Osteoblast (primary cell): ENCODE data around the gene ZNF142. TPM values are rescaled to one million over a fixed set of nuclear protein-coding genes. Genes with fewer than 3 reads are reported as not detected.
A peak's percentile ranks its signal among the peaks of the same experiment; 100 is the strongest.
"Not testable (repeated sequence)": the region's sequence is repeated elsewhere in the genome, so short reads cannot be mapped to it uniquely, and the experiment has no call there.

Source experiments
- DNase-seq: peaks from one replicate; pipeline ENCODE4 v3.0.0; 2011; ENCODE audit warnings: low spot score, mixed read lengths; ENCODE audit not compliant: insufficient read length; ENCODE audit errors: missing footprints
- H2AFZ ChIP-seq: 2 replicates; pipeline ENCODE4 v1.6.0; 2011; ENCODE audit warnings: mild to moderate bottlenecking, low read length
- H3K27ac ChIP-seq: 2 replicates; pipeline ENCODE4 v1.5.1; 2011; ENCODE audit warnings: mild to moderate bottlenecking, low read depth, low read length, moderate library complexity
- H3K27me3 ChIP-seq: 2 replicates; pipeline ENCODE4 v1.6.0; 2012; ENCODE audit warnings: mild to moderate bottlenecking, control low read depth, inconsistent platforms, low read length, moderate library complexity; ENCODE audit not compliant: insufficient read depth
- H3K36me3 ChIP-seq: 2 replicates; pipeline ENCODE4 v1.5.1; 2011; ENCODE audit warnings: mild to moderate bottlenecking, low read length, control low read depth, moderate library complexity; ENCODE audit not compliant: insufficient read depth
- H3K4me1 ChIP-seq: 2 replicates; pipeline ENCODE4 v1.5.1; 2011; ENCODE audit warnings: mild to moderate bottlenecking, low read length, control low read depth, moderate library complexity; ENCODE audit not compliant: insufficient read depth
- H3K4me2 ChIP-seq: 2 replicates; pipeline ENCODE4 v1.6.0; 2011; ENCODE audit warnings: mild to moderate bottlenecking, low read length; ENCODE audit not compliant: insufficient read depth
- H3K4me3 ChIP-seq: fragments of 200-600 bp; sonication (generic); 3 replicates; pipeline ENCODE4 v1.5.1; 2012; ENCODE audit warnings: mild to moderate bottlenecking, low read length, inconsistent platforms; ENCODE audit not compliant: insufficient read depth
- H3K79me2 ChIP-seq: 2 replicates; pipeline ENCODE4 v1.6.0; 2012; ENCODE audit warnings: mild to moderate bottlenecking, low read length, control low read depth, inconsistent platforms; ENCODE audit not compliant: insufficient read depth
- H3K9me3 ChIP-seq: 2 replicates; pipeline ENCODE4 v1.5.1; 2011; ENCODE audit warnings: low read depth, low read length, control low read depth
- H4K20me1 ChIP-seq: 2 replicates; pipeline ENCODE4 v1.6.0; 2012; ENCODE audit warnings: mild to moderate bottlenecking, low read length, control low read depth; ENCODE audit not compliant: insufficient read depth
- total RNA-seq: library from RNA; depleted of rRNA; stranded (reverse); fragments of >200 nt; gene quantifications from 2 replicates; pipeline ENCODE4 v1.2.3, GENCODE V29; 2012
- TF ChIP-seq, protein P1 (sequence below): IDR thresholded peaks from 2 replicates; pipeline ENCODE4 v1.5.1; 2011; ENCODE audit warnings: mild to moderate bottlenecking, low read depth, low read length, moderate library complexity; ENCODE audit errors: extremely low read depth

Gene ZNF142
- total RNA-seq, 1 donor, result 14.8 TPM

DNA sequence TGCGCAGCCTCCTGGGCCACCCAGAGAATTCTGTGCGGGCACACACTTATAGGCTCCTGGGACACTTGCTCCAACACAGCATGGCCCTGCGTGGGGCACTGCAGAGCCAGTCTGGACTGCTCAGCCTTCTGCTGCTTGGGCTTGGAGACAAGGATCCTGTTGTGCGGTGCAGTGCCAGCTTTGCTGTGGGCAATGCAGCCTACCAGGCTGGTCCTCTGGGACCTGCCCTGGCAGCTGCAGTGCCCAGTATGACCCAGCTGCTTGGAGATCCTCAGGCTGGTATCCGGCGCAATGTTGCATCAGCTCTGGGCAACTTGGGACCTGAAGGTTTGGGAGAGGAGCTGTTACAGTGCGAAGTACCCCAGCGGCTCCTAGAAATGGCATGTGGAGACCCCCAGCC lies 39.5 kb upstream of the ZNF142 start:
- peaks cover 9% of the 10 kb centered on the region for H3K4me1 ChIP-seq
- TF ChIP-seq, protein P1, sequence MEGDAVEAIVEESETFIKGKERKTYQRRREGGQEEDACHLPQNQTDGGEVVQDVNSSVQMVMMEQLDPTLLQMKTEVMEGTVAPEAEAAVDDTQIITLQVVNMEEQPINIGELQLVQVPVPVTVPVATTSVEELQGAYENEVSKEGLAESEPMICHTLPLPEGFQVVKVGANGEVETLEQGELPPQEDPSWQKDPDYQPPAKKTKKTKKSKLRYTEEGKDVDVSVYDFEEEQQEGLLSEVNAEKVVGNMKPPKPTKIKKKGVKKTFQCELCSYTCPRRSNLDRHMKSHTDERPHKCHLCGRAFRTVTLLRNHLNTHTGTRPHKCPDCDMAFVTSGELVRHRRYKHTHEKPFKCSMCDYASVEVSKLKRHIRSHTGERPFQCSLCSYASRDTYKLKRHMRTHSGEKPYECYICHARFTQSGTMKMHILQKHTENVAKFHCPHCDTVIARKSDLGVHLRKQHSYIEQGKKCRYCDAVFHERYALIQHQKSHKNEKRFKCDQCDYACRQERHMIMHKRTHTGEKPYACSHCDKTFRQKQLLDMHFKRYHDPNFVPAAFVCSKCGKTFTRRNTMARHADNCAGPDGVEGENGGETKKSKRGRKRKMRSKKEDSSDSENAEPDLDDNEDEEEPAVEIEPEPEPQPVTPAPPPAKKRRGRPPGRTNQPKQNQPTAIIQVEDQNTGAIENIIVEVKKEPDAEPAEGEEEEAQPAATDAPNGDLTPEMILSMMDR, result no peak
- no peak for DNase-seq
- H3K9me3 ChIP-seq, result no peaks in the 10 kb centered on the region
- H4K20me1 ChIP-seq, result no peaks in the 10 kb centered on the region
- peaks cover 43% of the 10 kb centered on the region for H3K36me3 ChIP-seq
- H3K4me3 ChIP-seq, result no peak overlapping the region
- H3K4me2 ChIP-seq, result no peak overlapping the region
- no peaks in the 10 kb centered on the region for H3K27me3 ChIP-seq
- H3K27ac ChIP-seq, result no peak overlapping the region
- H3K79me2 ChIP-seq, result no peaks in the 10 kb centered on the region
- no peak overlapping the region for H2AFZ ChIP-seq

GRCh38 chr2:218694405-218695145 lies 35.2 kb upstream of the ZNF142 start:
- Histone ChIP-seq H3K36me3 (peaks cover 74% of the 10 kb centered on the region), H2AFZ (no peak overlapping the region), H3K27me3 (no peaks in the 10 kb centered on the region), H3K4me3 (no peak overlapping the region), H3K9me3 (no peaks in the 10 kb centered on the region), H4K20me1 (no peaks in the 10 kb centered on the region), H3K4me2 (no peak overlapping the region), H3K27ac (peak overlapping the region; percentile 14), H3K4me1 (peaks cover 23% of the 10 kb centered on the region), H3K79me2 (no peaks in the 10 kb centered on the region)
- TF ChIP-seq, protein P1, result no peak
- no peak for DNase-seq

DNA sequence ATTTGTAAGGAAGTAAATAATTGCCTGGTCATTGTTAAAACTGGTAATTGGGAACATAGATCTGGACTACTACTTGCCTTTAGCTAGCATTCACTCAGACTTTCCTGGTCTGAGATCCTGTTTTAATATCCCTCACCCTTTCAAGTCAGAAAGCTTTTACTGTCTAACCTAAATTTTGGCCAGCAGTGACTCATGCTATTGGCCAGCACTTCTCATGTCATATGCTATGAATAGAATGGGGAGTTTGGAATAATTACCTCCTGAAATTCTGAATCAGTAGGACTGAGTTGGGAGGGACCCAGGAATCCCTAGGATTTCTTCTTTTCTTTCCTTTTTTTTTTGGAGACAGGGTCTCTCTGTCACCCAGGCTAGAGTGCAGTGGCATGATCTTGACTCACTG lies 31.8 kb upstream of the ZNF142 start:
- Histone ChIP-seq H3K27me3 (no peaks in the 10 kb centered on the region), H3K79me2 (no peaks in the 10 kb centered on the region), H3K27ac (peak overlapping the region; percentile 59), H3K9me3 (no peaks in the 10 kb centered on the region), H3K4me3 (no peak overlapping the region), H3K36me3 (peaks cover 57% of the 10 kb centered on the region), H4K20me1 (no peaks in the 10 kb centered on the region), H3K4me2 (peak overlapping the region; percentile 29), H3K4me1 (peaks cover 23% of the 10 kb centered on the region), H2AFZ (peak overlapping the region; percentile 30)
- TF ChIP-seq, protein P1, result no peak
- peak; percentile 73 for DNase-seq

DNA sequence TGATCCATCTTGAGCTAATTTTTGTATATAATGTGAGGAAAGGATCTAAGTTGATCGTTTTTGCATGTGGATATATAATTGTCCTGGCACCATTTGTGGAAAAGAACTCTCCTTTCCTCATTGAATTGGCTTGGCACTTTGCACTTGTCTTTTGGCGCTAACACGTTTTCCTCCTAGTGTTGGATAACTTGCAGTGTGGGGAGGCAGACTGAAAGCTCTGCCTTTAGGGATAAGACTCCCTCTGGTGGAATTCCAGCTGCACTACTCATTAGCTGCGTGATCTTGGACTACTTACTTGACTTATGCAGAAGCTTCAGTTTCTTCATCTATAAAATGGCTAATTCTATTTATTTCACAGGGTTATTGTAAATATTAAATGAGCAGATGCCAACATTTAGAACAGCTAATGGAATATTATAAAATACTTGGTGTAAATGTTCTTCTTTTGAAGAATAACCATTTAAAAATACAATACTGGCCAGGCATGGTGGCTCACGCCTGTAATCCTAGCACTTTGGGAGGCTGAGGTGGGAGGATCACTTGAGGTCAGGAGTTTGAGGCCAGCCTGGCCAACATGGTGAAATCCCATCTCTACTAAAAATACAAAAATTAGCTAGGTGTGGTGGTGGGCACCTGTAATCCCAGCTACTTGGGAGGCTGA lies 28.1 kb upstream of the ZNF142 start:
- not testable (repeated sequence) for H3K4me3 ChIP-seq, H3K4me2 ChIP-seq, H2AFZ ChIP-seq, H3K79me2 ChIP-seq, H4K20me1 ChIP-seq, H3K27me3 ChIP-seq, H3K9me3 ChIP-seq, H3K27ac ChIP-seq
- TF ChIP-seq, protein P1, result peak; percentile 80
- DNase-seq, result peak; percentile 90
- H3K36me3 ChIP-seq, result peaks cover 49% of the 10 kb centered on the region
- peaks cover 15% of the 10 kb centered on the region for H3K4me1 ChIP-seq
